Motor neuron (in vitro differentiated cells): ENCODE data around the gene CAGE1. TPM values are rescaled to one million over a fixed set of nuclear protein-coding genes. Genes with fewer than 3 reads are reported as not detected.
A peak's percentile ranks its signal among the peaks of the same experiment; 100 is the strongest.

Experiments
- ATAC-seq, 8 experiments: fragments of 200-7000 bp; cut with Tn5 transposase; replicated peaks in 6 of 8; 2 replicates each; pipeline ENCODE4 v1.8.0; 2021; ENCODE audit warnings: mild to moderate bottlenecking in 8 of 8, moderate library complexity in 8 of 8
- H3K27ac ChIP-seq, 2 donors: fragments of 250-450 bp; sonication (Bioruptor Pico); 2 replicates each; pipeline ENCODE4 v1.9.0; 2021; ENCODE audit warnings: antibody characterized with exemption in 2 of 2, mild to moderate bottlenecking in 2 of 2, moderate library complexity in 1 of 2
- H3K4me1 ChIP-seq, 2 donors: fragments of 250-450 bp; sonication (Bioruptor Pico); replicated peaks in 1 of 2; 2 replicates each; pipeline ENCODE4 v1.6.1; 2021; ENCODE audit warnings: antibody characterized with exemption in 2 of 2, mild to moderate bottlenecking in 2 of 2, moderate library complexity in 1 of 2
- H3K4me3 ChIP-seq, 5 donors: fragments of 250-450 bp; sonication (Bioruptor Pico); 2 replicates each; pipeline ENCODE4 v1.9.0; 2021; ENCODE audit warnings: antibody characterized with exemption in 5 of 5, mild to moderate bottlenecking in 5 of 5, moderate library complexity in 4 of 5
- WGBS, 10 experiments: fragments of 450-650 bp; shearing (Covaris generic); methylation state at CpG; one replicate each; pipeline ENCODE4 v1.0.0; 2022; 5-methylcytosine and 5-hydroxymethylcytosine counted together
- in situ Hi-C, 9 experiments: fragments of 400-800 bp; cut with MboI; loops; one replicate each; pipeline ENCODE4 v1.15.0; 2021; ENCODE audit warnings: low sequenced_read_pairs in 9 of 9, low pct_unique_long_range_greater_than_20kb in 2 of 9; ENCODE audit not compliant: unreplicated experiment in 9 of 9
- total RNA-seq, 8 experiments: library from RNA; unstranded; fragments of 300-600 nt; gene quantifications; 2 replicates each; pipeline versions ENCODE4 v1.2.3 to v1.2.4, GENCODE V29; 2022

Gene CAGE1
- total RNA-seq = under 1 TPM in 7 of 8 experiments, not detected in 1; 0.07 to 0.22 (median 0.15) TPM

DNA sequence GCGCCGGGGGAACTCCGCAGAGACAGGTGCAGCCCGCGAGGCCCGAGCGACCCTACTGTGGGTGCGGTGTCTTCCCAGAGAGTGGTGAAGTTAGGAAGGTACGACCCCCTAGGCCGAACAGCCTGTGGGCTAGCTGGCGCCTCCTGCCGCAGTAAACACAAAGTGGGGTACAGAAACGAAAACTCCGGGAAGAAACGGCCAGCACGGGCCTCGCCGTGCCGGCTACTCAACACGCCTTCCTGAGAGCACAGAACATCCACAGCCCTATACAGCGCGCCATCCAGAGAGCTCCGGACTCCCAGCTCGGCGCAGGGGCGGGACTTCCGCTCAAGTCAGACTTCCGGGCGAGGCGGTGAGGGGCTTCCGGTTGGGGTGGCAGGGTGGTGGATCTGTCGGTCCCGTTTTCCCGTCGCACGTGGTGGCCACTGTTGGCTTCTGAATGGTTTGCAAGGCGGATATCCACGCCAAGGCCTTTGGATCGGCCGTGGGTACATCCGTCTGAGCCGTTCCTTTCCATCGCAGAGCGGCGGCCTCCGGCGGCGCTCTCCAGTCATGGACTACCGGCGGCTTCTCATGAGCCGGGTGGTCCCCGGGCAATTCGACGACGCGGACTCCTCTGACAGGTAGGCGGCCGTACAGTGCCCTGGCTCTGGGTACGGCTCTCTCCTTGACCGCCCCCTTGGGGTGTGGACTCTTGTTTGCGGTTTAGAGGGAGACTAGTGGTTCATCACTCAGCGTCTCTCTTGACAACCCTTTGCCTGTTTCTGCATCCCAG lies at the start of gene CAGE1, which contains the start of gene RIOK1:
Gene CAGE1 (minus strand): TSS at position 292 of the 775 bp plus-strand sequence. CDS start 2,569 bp downstream, outside the sequence.
Gene RIOK1 (plus strand): TSS at position 358 of the 775 bp plus-strand sequence. CDS start 195 bp downstream, at position 553.
- H3K27ac ChIP-seq = peak within 1 kb of the TSS; percentile 79 to 86
- peak within 1 kb of the TSS; percentile 58 to 95 (median 79) for H3K4me3 ChIP-seq
- WGBS, 10 experiments = 0 to 2% (median 0%) methylated on average over 2 to 23 of the region's 62 CpGs; no CpG with 5 or more reads in 3 of the 10 experiments
- peak; percentile 95 to 99 (median 98) for ATAC-seq
- H3K4me1 ChIP-seq = peaks cover 13 to 20% of the 10 kb centered on the region in 2 donors
- in situ Hi-C loops = no loop called here

DNA sequence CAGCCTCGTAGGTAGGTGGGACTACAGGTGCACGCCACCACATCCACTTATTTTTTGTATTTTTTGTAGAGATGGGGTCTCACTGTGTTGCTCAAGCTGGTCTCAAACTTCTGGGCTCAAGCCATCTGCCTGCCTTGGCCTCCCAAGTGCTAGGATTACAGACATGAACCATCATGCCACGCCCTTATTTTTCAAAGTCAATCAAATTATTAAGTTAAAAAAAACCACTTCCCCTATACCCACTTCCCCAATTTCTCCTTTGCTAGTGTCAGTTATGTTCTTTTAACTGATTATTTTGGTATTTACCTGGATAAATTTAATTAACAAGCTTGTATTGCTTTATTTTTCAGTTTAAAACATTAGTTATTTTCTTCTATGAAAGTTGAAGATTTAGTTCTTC lies 49.7 kb upstream of the CAGE1 start:
- H3K27ac ChIP-seq = no peak overlapping the region
- in situ Hi-C loops = no loop called here
- H3K4me3 ChIP-seq = no peak overlapping the region
- no peak for ATAC-seq
- H3K4me1 ChIP-seq = no peaks in the 10 kb centered on the region
- WGBS, 10 experiments = 49 to 100% (median 92%) methylated on average over 1 to 3 of the region's 3 CpGs; no CpG with 5 or more reads in 4 of the 10 experiments

DNA sequence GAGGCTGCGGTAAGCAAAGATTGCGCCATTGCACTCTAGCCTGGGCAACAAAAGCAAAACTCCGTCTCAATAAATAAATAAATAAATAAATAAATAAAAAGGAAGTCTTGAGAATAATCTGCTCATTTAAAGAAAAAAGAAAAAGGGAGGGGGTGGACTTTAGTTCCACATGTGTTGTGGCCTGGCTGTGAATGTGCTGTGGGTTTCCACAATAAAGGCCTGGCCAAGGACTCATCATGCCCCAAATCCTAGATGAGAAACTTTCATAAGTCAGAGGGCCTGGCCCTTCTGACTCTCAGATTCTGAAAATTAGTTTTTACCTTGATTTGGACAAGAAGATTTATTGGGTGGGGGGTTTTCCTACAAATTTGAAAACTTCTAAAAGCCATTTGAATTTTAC lies 48.5 kb upstream of the CAGE1 start:
- in situ Hi-C loops = no loop called here
- Histone ChIP-seq H3K4me1 (no peaks in the 10 kb centered on the region), H3K27ac (no peak overlapping the region), H3K4me3 (no peak overlapping the region)
- no peak for ATAC-seq
- WGBS, 10 experiments = 85 to 100% (median 100%) methylated on average over 1 to 3 of the region's 3 CpGs; no CpG with 5 or more reads in 7 of the 10 experiments

DNA sequence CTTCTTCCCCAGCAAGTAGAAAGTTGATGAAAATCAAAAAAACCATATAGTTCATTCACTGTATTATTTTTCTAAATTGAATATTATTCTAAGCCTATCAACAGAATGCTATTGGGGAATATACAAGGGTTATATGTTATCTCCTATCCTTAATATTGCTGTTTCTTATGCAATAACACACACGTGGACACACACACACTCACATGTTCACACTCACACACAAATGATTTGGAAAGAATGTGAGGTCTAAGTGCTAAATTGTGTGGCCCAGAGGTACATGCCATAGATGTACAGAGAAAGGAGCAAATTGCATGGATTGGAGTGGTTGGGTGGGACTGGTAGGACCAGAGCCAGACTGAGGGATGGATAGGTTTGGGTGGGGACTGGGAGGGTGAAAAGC lies 45.1 kb upstream of the CAGE1 start:
- H3K4me3 ChIP-seq = no peak overlapping the region
- no peak overlapping the region for H3K27ac ChIP-seq
- ATAC-seq = no peak
- H3K4me1 ChIP-seq = no peaks in the 10 kb centered on the region
- in situ Hi-C loops = no loop called here
- 40 to 100% (median 80%) methylated on average over 1 of the region's 1 CpG; no CpG with 5 or more reads in 4 of the 10 experiments for WGBS, 10 experiments

DNA sequence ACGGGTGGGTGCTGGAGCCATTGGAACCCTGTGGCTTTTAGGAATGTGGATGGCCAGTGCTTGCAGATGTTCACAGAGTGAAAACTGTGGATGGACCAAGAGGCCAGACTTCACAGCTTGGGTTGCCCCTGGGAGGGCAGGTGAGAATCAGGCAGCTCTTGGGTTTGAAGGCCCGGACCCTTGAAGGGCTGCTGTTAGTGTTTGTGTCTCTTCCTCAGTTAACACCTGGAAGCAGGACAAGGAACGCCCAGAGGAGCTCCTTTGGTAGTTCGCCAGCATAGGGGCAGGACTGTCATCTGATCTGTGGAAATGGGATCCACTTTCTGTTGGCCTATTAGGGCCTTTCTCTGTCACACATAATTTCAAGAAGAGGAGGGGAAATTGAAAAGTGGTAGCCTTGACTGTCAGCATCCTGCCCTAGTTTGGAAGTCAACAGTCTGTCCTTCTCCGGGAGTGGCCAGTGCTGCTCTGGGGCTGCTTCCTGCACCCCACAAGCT lies 43.6 kb upstream of the CAGE1 start:
- Histone ChIP-seq H3K4me1 (no peaks in the 10 kb centered on the region), H3K4me3 (no peak overlapping the region), H3K27ac (no peak overlapping the region)
- peak in 3 of 8 experiments; percentile 29 to 64 (median 31) for ATAC-seq
- 49 to 100% (median 93%) methylated on average over 1 to 4 of the region's 5 CpGs; no CpG with 5 or more reads in 4 of the 10 experiments for WGBS, 10 experiments
- in situ Hi-C loops = no loop called here

DNA sequence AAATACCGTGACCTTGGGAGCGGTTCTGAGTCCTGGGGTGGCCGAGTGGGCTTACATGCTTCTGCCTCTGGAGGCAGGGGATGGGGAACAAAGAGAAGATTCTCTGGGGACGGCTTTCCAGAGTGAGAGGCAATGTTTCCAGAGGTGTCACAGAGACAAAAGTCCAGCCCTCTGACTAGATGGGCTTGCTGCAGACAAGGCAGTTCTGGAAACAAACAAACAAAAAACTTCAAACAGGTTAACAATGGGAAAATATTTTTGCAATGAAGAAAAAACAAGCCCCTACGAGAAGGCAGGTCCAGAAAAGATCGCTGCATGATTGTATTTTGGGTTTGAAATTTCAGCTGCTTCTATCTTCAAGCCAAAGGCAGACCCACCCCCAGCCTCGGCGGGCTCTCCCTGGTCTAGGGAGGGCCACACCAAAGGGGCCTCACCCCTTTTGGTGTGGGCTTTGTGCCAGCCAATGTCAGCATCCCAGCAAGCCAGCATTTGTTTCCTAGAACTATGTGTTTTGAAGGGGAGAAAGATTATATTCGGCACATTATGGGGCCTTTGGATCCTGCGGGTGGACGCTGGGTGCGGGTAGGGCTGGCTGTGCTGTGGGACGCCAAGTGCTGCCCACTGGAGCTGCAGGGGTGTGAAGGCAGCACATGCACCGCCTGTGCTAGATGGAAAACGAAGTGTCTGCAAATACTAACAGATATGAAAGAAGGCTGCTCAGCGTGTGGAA lies 43.0 kb upstream of the CAGE1 start:
- Histone ChIP-seq H3K27ac (no peak overlapping the region), H3K4me3 (no peak overlapping the region), H3K4me1 (no peaks in the 10 kb centered on the region)
- ATAC-seq = peak in 1 of 8 experiments; percentile 48
- in situ Hi-C loops = no loop called here
- 20 to 100% (median 83%) methylated on average over 2 to 10 of the region's 16 CpGs; no CpG with 5 or more reads in 1 of the 10 experiments for WGBS, 10 experiments

DNA sequence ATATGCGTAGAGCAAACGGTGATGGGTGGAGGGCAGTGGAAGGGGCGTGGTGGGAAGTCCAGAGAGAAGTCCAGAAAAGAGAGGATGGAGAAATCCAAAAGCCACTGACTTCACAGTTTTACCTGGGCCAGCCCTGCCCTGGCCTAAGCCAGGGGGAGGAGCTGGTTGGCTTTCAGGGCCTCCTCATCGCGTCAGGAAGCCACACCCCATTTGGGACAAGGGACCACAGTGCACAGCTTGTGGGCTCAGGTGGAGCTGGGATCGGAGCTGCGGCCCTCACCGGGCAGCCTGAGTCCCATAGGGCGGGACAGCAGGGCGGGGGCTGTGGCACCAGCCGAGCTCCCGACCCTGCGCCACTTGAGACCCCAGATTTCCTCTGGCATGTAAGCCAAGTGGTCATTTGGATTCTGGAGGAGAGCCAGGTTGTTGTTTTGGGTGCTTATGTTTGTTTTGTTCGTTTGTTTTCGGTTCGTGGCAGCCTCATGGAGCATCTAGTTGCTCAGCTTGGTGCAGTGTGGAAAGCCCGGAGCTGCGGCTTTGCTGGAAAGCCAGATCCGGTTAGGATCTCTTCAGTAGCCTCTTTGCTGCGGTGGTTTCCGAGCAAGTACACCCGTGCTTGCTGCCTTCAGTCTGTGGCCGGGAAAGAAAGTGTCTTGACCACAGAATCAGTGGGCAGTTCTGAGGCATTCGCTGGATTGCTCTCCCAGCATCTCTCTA lies 42.3 kb upstream of the CAGE1 start:
- Histone ChIP-seq H3K27ac (no peak overlapping the region), H3K4me1 (no peaks in the 10 kb centered on the region), H3K4me3 (no peak overlapping the region)
- in situ Hi-C loops = no loop called here
- WGBS, 10 experiments = 47 to 85% (median 68%) methylated on average over 1 to 10 of the region's 24 CpGs; no CpG with 5 or more reads in 2 of the 10 experiments
- peak in 1 of 8 experiments; percentile 21 for ATAC-seq

DNA sequence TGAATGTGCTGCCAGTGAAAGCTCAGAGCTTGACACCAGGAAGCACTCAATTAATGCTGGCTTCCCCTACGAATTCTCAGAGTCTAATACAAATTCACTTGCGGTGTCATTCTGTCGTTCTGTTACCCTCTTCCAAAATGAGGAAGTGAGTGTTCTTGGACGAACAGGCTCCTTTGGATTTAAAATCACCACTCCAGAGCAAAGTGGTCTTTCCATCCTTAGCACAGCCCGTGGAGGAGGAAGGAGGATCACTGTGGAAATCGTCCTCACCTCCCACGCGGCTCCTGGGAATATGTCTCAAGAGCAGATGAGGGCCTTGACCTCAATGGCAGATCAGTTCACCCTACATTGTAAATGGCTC lies 41.8 kb upstream of the CAGE1 start:
- whole genome bisulfite sequencing, 10 experiments = 69 to 96% (median 92%) methylated on average over 2 to 8 of the region's 8 CpGs; no CpG with 5 or more reads in 6 of the 10 experiments
- Histone ChIP-seq H3K4me1 (no peaks in the 10 kb centered on the region), H3K4me3 (no peak overlapping the region), H3K27ac (no peak overlapping the region)
- in situ Hi-C loops = no loop called here
- ATAC-seq = no peak

DNA sequence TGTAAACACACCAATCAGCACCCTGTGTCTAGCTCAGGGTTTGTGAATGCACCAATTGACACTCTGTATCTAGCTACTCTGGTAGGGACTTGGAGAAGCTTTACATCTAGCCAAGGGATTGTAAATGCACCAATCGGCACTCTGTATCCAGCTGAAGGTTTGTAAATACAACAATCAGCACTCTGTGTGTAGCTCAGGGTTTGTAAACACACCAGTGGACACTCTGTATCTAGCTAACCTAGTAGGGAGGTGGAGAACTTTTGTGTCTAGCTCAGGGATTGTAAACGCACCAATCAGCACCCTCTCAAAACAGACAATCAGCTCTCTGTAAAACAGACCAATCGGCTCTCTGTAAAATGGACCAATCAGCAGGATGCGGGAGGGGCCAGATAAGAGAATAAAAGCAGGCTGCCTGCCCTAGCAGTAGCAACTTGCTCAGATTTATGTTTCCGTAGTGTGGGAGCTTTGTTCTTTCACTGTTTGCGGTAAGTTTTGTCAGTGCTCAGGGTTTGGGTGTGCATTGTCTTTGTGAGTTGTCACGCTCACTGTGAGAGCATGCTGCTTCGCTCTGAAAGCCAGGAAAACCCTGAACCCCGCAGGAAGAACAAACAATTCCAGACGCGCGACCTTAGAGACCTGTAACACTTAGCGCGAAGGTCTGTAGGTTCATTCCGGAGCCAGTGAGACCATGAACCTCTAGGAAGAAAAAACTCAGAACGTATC lies 37.1 kb upstream of the CAGE1 start:
- 68 to 97% (median 84%) methylated on average over 5 to 13 of the region's 16 CpGs; no CpG with 5 or more reads in 1 of the 10 experiments for WGBS, 10 experiments
- Histone ChIP-seq H3K4me3 (no peak overlapping the region), H3K4me1 (no peaks in the 10 kb centered on the region), H3K27ac (no peak overlapping the region)
- in situ Hi-C loops = no loop called here
- peak in 1 of 8 experiments; percentile 45 for ATAC-seq

DNA sequence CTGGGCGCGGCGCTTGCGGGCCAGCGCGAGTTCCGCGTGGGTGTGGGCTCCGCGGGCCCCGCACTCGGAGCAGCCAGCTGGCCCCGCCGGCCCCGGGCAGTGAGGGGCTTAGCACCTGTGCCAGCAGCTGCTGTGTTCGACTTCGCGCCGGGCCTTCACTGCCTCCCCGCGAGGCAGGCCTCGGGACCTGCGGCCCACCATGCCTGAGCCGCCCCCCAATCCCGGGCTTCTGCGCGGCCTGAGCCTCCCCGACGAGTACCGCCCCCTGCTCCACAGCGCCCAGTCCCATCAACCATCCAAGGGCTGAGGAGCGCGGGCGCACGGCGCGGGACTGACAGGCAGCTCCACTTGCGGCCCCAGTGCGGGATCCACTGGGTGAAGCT lies 36.3 kb upstream of the CAGE1 start:
- WGBS, 10 experiments = 96% methylated on average over 5 of the region's 39 CpGs; no CpG with 5 or more reads in 9 of the 10 experiments
- Histone ChIP-seq H3K4me1 (no peaks in the 10 kb centered on the region), H3K27ac (no peak overlapping the region), H3K4me3 (no peak overlapping the region)
- in situ Hi-C loops = no loop called here
- no peak for ATAC-seq

DNA sequence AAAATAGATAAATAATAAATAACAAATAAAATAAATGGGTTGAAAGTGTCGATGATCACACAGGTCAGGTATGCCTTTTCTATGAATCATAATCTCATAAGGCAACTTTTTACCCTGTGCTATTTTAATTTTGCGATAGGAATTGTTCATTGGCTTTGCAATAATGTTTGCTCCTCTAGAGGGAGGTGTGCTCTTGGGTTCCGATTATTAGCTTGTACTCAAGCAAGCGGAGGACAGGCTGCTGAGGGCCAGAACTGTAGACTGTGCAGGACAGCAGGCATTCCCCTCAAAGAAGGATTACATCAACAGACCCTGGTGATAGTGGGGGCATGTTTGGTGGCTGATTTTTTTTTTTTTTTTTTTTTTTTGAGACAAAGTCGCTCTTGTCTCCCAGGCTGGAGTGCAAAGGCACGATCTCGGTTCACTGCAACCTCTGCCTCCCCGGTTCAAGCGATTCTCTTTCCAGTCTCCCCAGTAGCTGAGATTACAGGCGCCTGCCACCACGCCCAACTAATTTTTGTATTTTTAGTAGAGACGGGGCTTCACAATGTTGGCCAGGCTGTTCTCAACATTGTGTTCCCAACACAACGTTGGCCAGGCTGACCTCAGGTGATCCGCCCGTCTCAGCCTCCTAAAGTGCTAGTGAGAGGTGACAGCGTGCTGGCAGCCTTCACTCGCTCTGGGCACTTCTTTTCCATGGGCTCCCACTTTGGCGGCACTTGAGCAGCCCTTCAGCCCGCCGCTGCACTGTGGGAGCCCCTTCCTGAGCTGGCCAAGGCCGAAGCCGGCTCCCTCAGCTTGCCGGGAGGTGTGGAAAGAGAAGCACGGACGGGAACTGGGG lies 35.6 kb upstream of the CAGE1 start:
- Histone ChIP-seq H3K4me1 (no peaks in the 10 kb centered on the region), H3K4me3 (no peak overlapping the region), H3K27ac (no peak overlapping the region)
- in situ Hi-C loops = loop anchor here in 2 of 9 experiments (25.0 kb wide), 2 partner anchors 162 to 187 kb away; partner anchors contain the start of gene SNRNP48 (in 1 of the 2)
- peak in 5 of 8 experiments; percentile 37 to 75 (median 43) for ATAC-seq
- 57 to 100% (median 89%) methylated on average over 2 to 14 of the region's 25 CpGs; no CpG with 5 or more reads in 2 of the 10 experiments for WGBS, 10 experiments
